ENCODE measurements around the gene C14orf93.

The C14orf93 gene

GRCh38 chr14:23002592-23002991 lies 7.4 kb downstream of the C14orf93 start:
- H3K4me3 ChIP-seq (ENCODE audit: low read depth, low read length), result no peak overlapping the region
- DNase-seq (ENCODE audit: low read depth), result no peak
- in situ Hi-C loops (cut with HindIII; ENCODE audit: low sequenced_read_pairs), result loop anchor here (10.0 kb wide), 1 partner anchor 92 kb away; the partner anchor contains the start of genes ACIN1 and C14orf119
- no peak for TF ChIP-seq CTCF (IDR thresholded peaks at IDR 0.05; ENCODE audit: low read depth, low read length, missing control alignments)

- H3K4me3 ChIP-seq (ENCODE audit: low read depth, low read length), result no peak overlapping the region
- DNase-seq (ENCODE audit: low read depth), result no peak
- in situ Hi-C loops (cut with HindIII; ENCODE audit: low sequenced_read_pairs), result loop anchor here (10.0 kb wide), 1 partner anchor 94 kb away; the partner anchor contains the start of genes ACIN1 and C14orf119
- TF ChIP-seq CTCF (IDR thresholded peaks at IDR 0.05; ENCODE audit: low read depth, low read length, missing control alignments), result no peak
These were observed 9.1 kb downstream of the C14orf93 start for GRCh38 chr14:23000860-23001259.

GRCh38 chr14:22998329-22999012 lies 11.5 kb downstream of the C14orf93 start:
- H3K4me3 ChIP-seq (ENCODE audit: low read depth, low read length), result no peak overlapping the region
- TF ChIP-seq CTCF (IDR thresholded peaks at IDR 0.05; ENCODE audit: low read depth, low read length, missing control alignments), result no peak
- no peak for DNase-seq (ENCODE audit: low read depth)
- in situ Hi-C loops (cut with HindIII; ENCODE audit: low sequenced_read_pairs), result loop anchor here (10.0 kb wide), 1 partner anchor 46 kb away; the partner anchor contains the start of gene PSMB11

- in situ Hi-C loops (cut with HindIII; ENCODE audit: low sequenced_read_pairs), result loop anchor here (10.0 kb wide), 1 partner anchor 47 kb away; the partner anchor contains the start of gene PSMB11
- no peak for TF ChIP-seq CTCF (IDR thresholded peaks at IDR 0.05; ENCODE audit: low read depth, low read length, missing control alignments)
- H3K4me3 ChIP-seq (ENCODE audit: low read depth, low read length), result no peak overlapping the region
- no peak for DNase-seq (ENCODE audit: low read depth)
These were observed 12.1 kb downstream of the C14orf93 start for GRCh38 chr14:22997676-22998323.

GRCh38 chr14:22996768-22997654 lies 12.9 kb downstream of the C14orf93 start:
- no peak for TF ChIP-seq CTCF (IDR thresholded peaks at IDR 0.05; ENCODE audit: low read depth, low read length, missing control alignments)
- in situ Hi-C loops (cut with HindIII; ENCODE audit: low sequenced_read_pairs), result loop anchor here (10.0 kb wide), 1 partner anchor 48 kb away; the partner anchor contains the start of gene PSMB11
- H3K4me3 ChIP-seq (ENCODE audit: low read depth, low read length), result no peak overlapping the region
- no peak for DNase-seq (ENCODE audit: low read depth)

All from astrocyte of the cerebellum (primary cell).